ENCODE measurements around the gene ABLIM1.

DNA sequence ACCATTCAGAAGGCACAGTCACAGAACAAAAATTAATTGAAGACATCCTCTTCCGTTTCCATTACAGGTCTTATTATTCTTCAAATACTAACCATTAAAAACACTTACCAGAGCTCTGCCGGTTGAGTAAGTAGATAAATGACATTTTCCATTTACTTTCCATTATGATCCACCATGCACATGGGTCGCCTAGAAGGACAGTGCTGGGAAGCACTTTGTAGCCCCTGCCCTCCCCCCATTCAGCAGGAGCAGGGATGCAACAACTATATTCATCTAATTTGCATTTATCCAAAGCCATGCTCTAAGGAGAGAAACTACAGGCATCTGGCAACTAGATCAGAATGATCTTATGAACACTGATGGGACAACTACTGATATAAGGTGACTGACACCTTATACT is 177.0 kb downstream of the ABLIM1 start:
- TF ChIP-seq, protein P1, sequence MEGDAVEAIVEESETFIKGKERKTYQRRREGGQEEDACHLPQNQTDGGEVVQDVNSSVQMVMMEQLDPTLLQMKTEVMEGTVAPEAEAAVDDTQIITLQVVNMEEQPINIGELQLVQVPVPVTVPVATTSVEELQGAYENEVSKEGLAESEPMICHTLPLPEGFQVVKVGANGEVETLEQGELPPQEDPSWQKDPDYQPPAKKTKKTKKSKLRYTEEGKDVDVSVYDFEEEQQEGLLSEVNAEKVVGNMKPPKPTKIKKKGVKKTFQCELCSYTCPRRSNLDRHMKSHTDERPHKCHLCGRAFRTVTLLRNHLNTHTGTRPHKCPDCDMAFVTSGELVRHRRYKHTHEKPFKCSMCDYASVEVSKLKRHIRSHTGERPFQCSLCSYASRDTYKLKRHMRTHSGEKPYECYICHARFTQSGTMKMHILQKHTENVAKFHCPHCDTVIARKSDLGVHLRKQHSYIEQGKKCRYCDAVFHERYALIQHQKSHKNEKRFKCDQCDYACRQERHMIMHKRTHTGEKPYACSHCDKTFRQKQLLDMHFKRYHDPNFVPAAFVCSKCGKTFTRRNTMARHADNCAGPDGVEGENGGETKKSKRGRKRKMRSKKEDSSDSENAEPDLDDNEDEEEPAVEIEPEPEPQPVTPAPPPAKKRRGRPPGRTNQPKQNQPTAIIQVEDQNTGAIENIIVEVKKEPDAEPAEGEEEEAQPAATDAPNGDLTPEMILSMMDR (IDR thresholded peaks at IDR 0.05): no peak
- TF ChIP-seq EZH2 (IDR thresholded peaks at IDR 0.05): no peak
- TF ChIP-seq EZH2phosphoT487 (IDR thresholded peaks at IDR 0.05): no peak

Measured in neural progenitor cell (in vitro differentiated cells).